ENCODE data around the gene SYP. TPM values are rescaled to one million over a fixed set of nuclear protein-coding genes. Genes with fewer than 3 reads are reported as not detected.

SYP gene
- total and polyA plus RNA-seq, 2 donors (not counting 3 experiments of a cell fraction or from before 2014, with no cell fraction given) = 0.21 to 0.77 TPM

GRCh38 chrX:49167740-49168108 lies 32.3 kb downstream of the SYP start:
- H3K9me3 ChIP-seq (replicated peaks; ENCODE audit: control insufficient read depth, insufficient read depth, low read length) = no peaks in the 10 kb centered on the region
- TF ChIP-seq MAX (IDR thresholded peaks at IDR 0.05; ENCODE audit: insufficient read depth, insufficient read length) = no peak
- TF ChIP-seq, protein P1, sequence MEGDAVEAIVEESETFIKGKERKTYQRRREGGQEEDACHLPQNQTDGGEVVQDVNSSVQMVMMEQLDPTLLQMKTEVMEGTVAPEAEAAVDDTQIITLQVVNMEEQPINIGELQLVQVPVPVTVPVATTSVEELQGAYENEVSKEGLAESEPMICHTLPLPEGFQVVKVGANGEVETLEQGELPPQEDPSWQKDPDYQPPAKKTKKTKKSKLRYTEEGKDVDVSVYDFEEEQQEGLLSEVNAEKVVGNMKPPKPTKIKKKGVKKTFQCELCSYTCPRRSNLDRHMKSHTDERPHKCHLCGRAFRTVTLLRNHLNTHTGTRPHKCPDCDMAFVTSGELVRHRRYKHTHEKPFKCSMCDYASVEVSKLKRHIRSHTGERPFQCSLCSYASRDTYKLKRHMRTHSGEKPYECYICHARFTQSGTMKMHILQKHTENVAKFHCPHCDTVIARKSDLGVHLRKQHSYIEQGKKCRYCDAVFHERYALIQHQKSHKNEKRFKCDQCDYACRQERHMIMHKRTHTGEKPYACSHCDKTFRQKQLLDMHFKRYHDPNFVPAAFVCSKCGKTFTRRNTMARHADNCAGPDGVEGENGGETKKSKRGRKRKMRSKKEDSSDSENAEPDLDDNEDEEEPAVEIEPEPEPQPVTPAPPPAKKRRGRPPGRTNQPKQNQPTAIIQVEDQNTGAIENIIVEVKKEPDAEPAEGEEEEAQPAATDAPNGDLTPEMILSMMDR (IDR thresholded peaks at IDR 0.05; ENCODE audit: extremely low read depth in 1 of 2, insufficient read depth in 1 of 2, low read depth in 1 of 2, low read length in 2 of 2) = no peak
- peak overlapping the region; percentile 89 for H3K27ac ChIP-seq (ENCODE audit: insufficient read depth, low read depth, low read length)
- no peak for DNase-seq (ENCODE audit: low read depth, low spot score)
- dilution Hi-C loops (cut with MboI; ENCODE audit: extremely low pct_ligation_motif_present, low sequenced_read_pairs) = no loop called here
- peaks cover 8% of the 10 kb centered on the region for H3K79me2 ChIP-seq (ENCODE audit: control insufficient read depth, insufficient read depth, low read length)
- no peaks in the 10 kb centered on the region for H3K9me1 ChIP-seq (replicated peaks; ENCODE audit: control insufficient read depth, extremely low read depth, insufficient read depth, low read length)
- BruUV-seq (replicated peaks) = TSS peak; percentile 10
- H3K4me1 ChIP-seq (ENCODE audit: control insufficient read depth, extremely low read depth, insufficient read depth, low read length) = peaks cover 23% of the 10 kb centered on the region
- POLR2A ChIA-PET = interaction anchor here (1.9 kb wide), 1 partner anchor 23 kb away, joined by 7 read pairs; no protein-coding TSS in a partner anchor
- intact Hi-C loops (cut with micrococcal nuclease) = loop anchor here (1.0 to 2.0 kb wide), 2 partner anchors 24 to 89 kb away; partner anchors contain the start of gene WDR45
- H3K27me3 ChIP-seq (ENCODE audit: control insufficient read depth in 2 of 2, insufficient read depth in 2 of 2, low read length in 2 of 2) = no peaks in the 10 kb centered on the region
- CTCF ChIA-PET = interaction anchor here (1.0 to 3.6 kb wide), 2 partner anchors 9 to 12 kb away, joined by 3 to 16 read pairs; no protein-coding TSS in a partner anchor
- H3K4me2 ChIP-seq (ENCODE audit: insufficient read depth, low read length) = peak overlapping the region; percentile 43
- no peaks in the 10 kb centered on the region for H3K36me3 ChIP-seq (ENCODE audit: control insufficient read depth in 2 of 2, extremely low read depth in 1 of 2, insufficient read depth in 2 of 2, low read length in 2 of 2)
- no peak overlapping the region for H2AFZ ChIP-seq (ENCODE audit: low read depth, low read length)
- H3K9ac ChIP-seq (replicated peaks; ENCODE audit: extremely low read depth, insufficient read depth, low read length) = peak overlapping the region; percentile 72
- H3K4me3 ChIP-seq (replicated peaks in 1 of 3; ENCODE audit: insufficient read depth in 1 of 3, low read depth in 1 of 3, low read length in 3 of 3) = peak overlapping the region in 1 of 3 experiments; percentile 40
- FAIRE-seq = no peak
- no peaks in the 10 kb centered on the region for H4K20me1 ChIP-seq (replicated peaks; ENCODE audit: control insufficient read depth, extremely low read depth, insufficient read depth, low read length)
